ENCODE results near the gene CENPP. TPM values are rescaled to one million over a fixed set of nuclear protein-coding genes. Genes with fewer than 3 reads are reported as not detected.

Gene CENPP
- total RNA-seq, 4 donors from 2014 or later = 0.88 to 12.0 (median 4.3) TPM

GRCh38 chr9:92426501-92427145 lies 100.9 kb downstream of the CENPP start:
- H3K4me3 ChIP-seq = no peak overlapping the region
- no peaks in the 10 kb centered on the region for H3K36me3 ChIP-seq
- intact Hi-C loops (cut with DNase I; ENCODE audit: low total_unique reads) = no loop called here
- DNase-seq = no peak
- H3K4me1 ChIP-seq = peaks cover 0 to 9% of the 10 kb centered on the region in 2 donors
- TF ChIP-seq POLR2A (IDR thresholded peaks at IDR 0.05) (no peak), CTCF (IDR thresholded peaks at IDR 0.05) (no peak)
- no peaks in the 10 kb centered on the region for H3K27me3 ChIP-seq
- H3K9me3 ChIP-seq = no peaks in the 10 kb centered on the region
- H3K27ac ChIP-seq = peak overlapping the region; percentile 73 to 79

- Histone ChIP-seq H3K36me3 (no peaks in the 10 kb centered on the region), H3K27me3 (no peaks in the 10 kb centered on the region), H3K4me3 (no peak overlapping the region), H3K9me3 (no peaks in the 10 kb centered on the region), H3K27ac (no peak overlapping the region), H3K4me1 (peaks cover 0 to 9% of the 10 kb centered on the region in 2 donors)
- DNase-seq = no peak
- TF ChIP-seq POLR2A (IDR thresholded peaks at IDR 0.05) (no peak), CTCF (IDR thresholded peaks at IDR 0.05) (no peak)
- intact Hi-C loops (cut with DNase I; ENCODE audit: low total_unique reads) = no loop called here
These were observed 104.1 kb downstream of the CENPP start for GRCh38 chr9:92429836-92430235.

DNA sequence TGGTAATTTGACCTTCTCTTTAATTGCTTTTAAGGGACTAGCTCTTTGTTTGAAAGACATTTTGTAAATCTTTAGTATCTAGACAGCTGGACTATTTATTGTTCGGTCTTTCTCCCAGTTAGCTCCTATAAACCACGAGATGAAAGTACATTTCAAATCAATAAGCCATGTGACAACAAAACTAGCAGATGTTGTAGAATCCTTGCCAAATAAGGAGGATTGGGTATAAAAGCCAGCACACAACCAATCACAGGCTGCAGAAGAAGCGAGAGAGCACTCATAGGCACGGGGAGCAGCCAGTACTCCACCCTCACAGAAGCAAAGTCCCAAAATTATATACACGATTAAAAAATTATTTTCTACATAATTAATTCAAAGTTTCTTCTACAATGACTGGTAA lies 106.6 kb downstream of the CENPP start:
- Histone ChIP-seq H3K4me1 (no peaks in the 10 kb centered on the region), H3K27me3 (no peaks in the 10 kb centered on the region), H3K9me3 (no peaks in the 10 kb centered on the region), H3K27ac (peak overlapping the region; percentile 70 to 84), H3K36me3 (no peaks in the 10 kb centered on the region), H3K4me3 (no peak overlapping the region)
- intact Hi-C loops (cut with DNase I; ENCODE audit: low total_unique reads) = no loop called here
- TF ChIP-seq POLR2A (IDR thresholded peaks at IDR 0.05) = no peak
- no peak for TF ChIP-seq CTCF (IDR thresholded peaks at IDR 0.05)
- DNase-seq = no peak

DNA sequence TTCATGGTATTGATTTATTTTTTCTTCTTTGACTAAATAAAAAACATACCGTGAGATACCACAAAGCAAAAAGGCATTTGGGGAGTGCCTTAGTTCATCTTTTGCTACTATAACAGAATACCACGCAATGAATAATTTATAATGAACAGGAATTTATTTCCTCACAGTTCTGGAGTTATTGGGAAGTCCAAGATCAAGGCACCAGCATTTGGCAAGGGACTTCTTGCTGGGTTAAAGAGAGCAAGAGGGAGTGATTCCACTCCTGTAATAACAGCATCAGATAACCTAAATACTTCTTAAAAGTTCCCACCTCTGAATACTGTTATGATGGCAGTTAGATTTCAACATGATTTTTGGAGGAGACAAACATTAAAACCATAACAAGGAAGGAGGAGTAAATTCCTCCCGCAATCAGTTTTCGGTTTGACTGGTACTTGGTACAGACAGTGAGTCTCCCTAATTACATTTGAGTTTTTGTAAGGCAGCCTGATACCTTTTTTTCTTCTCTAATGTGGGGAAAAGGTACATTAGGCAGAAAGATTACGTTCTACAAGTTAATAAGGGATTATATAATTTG lies 107.3 kb downstream of the CENPP start:
- TF ChIP-seq POLR2A (IDR thresholded peaks at IDR 0.05) (no peak), CTCF (IDR thresholded peaks at IDR 0.05) (no peak)
- no peaks in the 10 kb centered on the region for H3K36me3 ChIP-seq
- peak overlapping the region; percentile 70 to 84 for H3K27ac ChIP-seq
- H3K4me1 ChIP-seq = no peaks in the 10 kb centered on the region
- DNase-seq = no peak
- no peaks in the 10 kb centered on the region for H3K9me3 ChIP-seq
- H3K4me3 ChIP-seq = no peak overlapping the region
- intact Hi-C loops (cut with DNase I; ENCODE audit: low total_unique reads) = no loop called here
- H3K27me3 ChIP-seq = no peaks in the 10 kb centered on the region

DNA sequence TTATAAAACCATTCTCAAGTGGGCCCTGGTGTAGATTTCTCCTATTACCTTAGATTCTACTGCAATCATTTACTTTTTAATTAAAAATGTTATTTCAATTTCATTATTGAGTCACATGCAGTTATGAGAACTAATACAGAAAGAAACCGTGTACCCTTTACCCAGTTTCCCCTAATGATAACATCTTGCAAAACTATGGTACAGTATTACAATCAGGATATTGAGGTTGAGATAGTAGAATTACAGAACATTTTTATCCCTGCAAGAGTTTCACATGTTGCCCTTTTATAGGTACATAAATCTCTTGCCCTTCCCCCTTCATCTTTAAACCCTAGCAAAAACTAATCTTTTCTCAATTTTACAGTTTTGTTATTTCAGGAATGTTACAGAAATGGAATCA lies 109.5 kb downstream of the CENPP start:
- no peak overlapping the region for H3K4me3 ChIP-seq
- no peaks in the 10 kb centered on the region for H3K9me3 ChIP-seq
- H3K27me3 ChIP-seq = no peaks in the 10 kb centered on the region
- intact Hi-C loops (cut with DNase I; ENCODE audit: low total_unique reads) = no loop called here
- no peak for DNase-seq
- no peaks in the 10 kb centered on the region for H3K36me3 ChIP-seq
- no peaks in the 10 kb centered on the region for H3K4me1 ChIP-seq
- TF ChIP-seq POLR2A (IDR thresholded peaks at IDR 0.05) (no peak), CTCF (IDR thresholded peaks at IDR 0.05) (no peak)
- peak overlapping the region in 1 of 2 donors; percentile 46 for H3K27ac ChIP-seq
